Upper lobe of right lung (tissue), 1 donor: ENCODE data around the gene SLC17A3. TPM values are rescaled to one million over a fixed set of nuclear protein-coding genes. Genes with fewer than 3 reads are reported as not detected.

Experiments
- ATAC-seq: fragments of 200-7000 bp; cut with Tn5 transposase; one replicate; pipeline ENCODE4 v1.9.1; 2020; ENCODE audit warnings: mild to moderate bottlenecking, moderate library complexity
- DNase-seq: peaks from one replicate; pipeline ENCODE4 v3.0.0-alpha.2; 2020
- H3K27ac ChIP-seq: fragments of 200-600 bp; one replicate; pipeline ENCODE4 v1.8.0; 2022
- H3K27me3 ChIP-seq: fragments of 200-600 bp; one replicate; pipeline ENCODE4 v1.8.0; 2022; ENCODE audit warnings: mild to moderate bottlenecking
- H3K36me3 ChIP-seq: fragments of 200-600 bp; one replicate; pipeline ENCODE4 v1.8.0; 2022
- H3K4me1 ChIP-seq: fragments of 200-600 bp; one replicate; pipeline ENCODE4 v1.8.0; 2022
- H3K4me3 ChIP-seq: fragments of 200-600 bp; one replicate; pipeline ENCODE4 v1.8.0; 2022; ENCODE audit warnings: mild to moderate bottlenecking
- H3K9me3 ChIP-seq: fragments of 200-600 bp; one replicate; pipeline ENCODE4 v1.8.0; 2022
- intact Hi-C: fragments of 100-400 bp; cut with DNase I; formaldehyde crosslinking; loops from one replicate; pipeline ENCODE4 v1.11.0; 2022
- total RNA-seq: library from RNA; stranded (reverse); fragmentation: NEBNext Ultra II Directional; extraction: Animal tissue kit (Norgen Biotek cat#: 25700); gene quantifications from one replicate; pipeline ENCODE4 v1.2.1, GENCODE V29; 2021
- TF ChIP-seq, protein P1 (sequence below): fragments of 200-600 bp; IDR thresholded peaks from one replicate; pipeline ENCODE4 v1.8.0; 2022; ENCODE audit warnings: antibody characterized with exemption
- donor health status: DM: no; HTN: yes; CAD: no; lungs with severe emphysema.

Gene SLC17A3
- total RNA-seq, 1 donor from 2014 or later: not detected

GRCh38 chr6:25889877-25890853 is 16.1 kb upstream of the SLC17A3 start:
- H3K36me3 ChIP-seq: no peaks in the 10 kb centered on the region
- H3K4me1 ChIP-seq: no peaks in the 10 kb centered on the region
- intact Hi-C loops: no loop called here
- H3K9me3 ChIP-seq: no peaks in the 10 kb centered on the region
- H3K4me3 ChIP-seq: no peak overlapping the region
- no peaks in the 10 kb centered on the region for H3K27me3 ChIP-seq
- TF ChIP-seq, protein P1, sequence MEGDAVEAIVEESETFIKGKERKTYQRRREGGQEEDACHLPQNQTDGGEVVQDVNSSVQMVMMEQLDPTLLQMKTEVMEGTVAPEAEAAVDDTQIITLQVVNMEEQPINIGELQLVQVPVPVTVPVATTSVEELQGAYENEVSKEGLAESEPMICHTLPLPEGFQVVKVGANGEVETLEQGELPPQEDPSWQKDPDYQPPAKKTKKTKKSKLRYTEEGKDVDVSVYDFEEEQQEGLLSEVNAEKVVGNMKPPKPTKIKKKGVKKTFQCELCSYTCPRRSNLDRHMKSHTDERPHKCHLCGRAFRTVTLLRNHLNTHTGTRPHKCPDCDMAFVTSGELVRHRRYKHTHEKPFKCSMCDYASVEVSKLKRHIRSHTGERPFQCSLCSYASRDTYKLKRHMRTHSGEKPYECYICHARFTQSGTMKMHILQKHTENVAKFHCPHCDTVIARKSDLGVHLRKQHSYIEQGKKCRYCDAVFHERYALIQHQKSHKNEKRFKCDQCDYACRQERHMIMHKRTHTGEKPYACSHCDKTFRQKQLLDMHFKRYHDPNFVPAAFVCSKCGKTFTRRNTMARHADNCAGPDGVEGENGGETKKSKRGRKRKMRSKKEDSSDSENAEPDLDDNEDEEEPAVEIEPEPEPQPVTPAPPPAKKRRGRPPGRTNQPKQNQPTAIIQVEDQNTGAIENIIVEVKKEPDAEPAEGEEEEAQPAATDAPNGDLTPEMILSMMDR: peak; percentile 46
- ATAC-seq (peak; percentile 76), DNase-seq (no peak)
- no peak overlapping the region for H3K27ac ChIP-seq

GRCh38 chr6:25888626-25889025 is 14.6 kb upstream of the SLC17A3 start:
- Histone ChIP-seq H3K27ac (no peak overlapping the region), H3K36me3 (no peaks in the 10 kb centered on the region), H3K9me3 (no peaks in the 10 kb centered on the region), H3K4me3 (no peak overlapping the region), H3K27me3 (no peaks in the 10 kb centered on the region), H3K4me1 (no peaks in the 10 kb centered on the region)
- no peak for ATAC-seq
- TF ChIP-seq, protein P1: no peak
- intact Hi-C loops: no loop called here
- no peak for DNase-seq

DNA sequence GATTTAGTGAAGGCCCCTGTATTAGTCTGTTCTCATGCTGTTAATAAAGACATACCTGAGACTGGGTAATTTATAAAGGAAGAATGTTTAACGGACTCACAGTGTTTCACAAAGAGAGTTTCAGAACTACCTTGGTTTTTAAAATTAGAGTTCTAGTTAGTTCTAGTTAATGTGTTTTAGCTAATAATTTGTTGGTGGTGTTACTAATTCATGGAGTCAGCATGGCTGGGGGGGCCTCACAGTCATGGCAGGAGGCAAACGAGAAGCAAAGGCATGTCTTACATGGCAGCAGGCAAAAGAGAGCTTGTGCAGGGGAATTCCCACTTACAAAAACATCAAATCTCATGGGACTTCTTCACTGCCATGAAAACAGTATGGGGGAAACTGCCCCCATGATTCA is 12.0 kb upstream of the SLC17A3 start:
- intact Hi-C loops: no loop called here
- H3K27me3 ChIP-seq: no peaks in the 10 kb centered on the region
- DNase-seq: no peak
- no peak overlapping the region for H3K27ac ChIP-seq
- no peaks in the 10 kb centered on the region for H3K4me1 ChIP-seq
- H3K4me3 ChIP-seq: no peak overlapping the region
- H3K36me3 ChIP-seq: no peaks in the 10 kb centered on the region
- no peaks in the 10 kb centered on the region for H3K9me3 ChIP-seq
- TF ChIP-seq, protein P1: no peak
- no peak for ATAC-seq

GRCh38 chr6:25883991-25884390 is 9.9 kb upstream of the SLC17A3 start:
- H3K36me3 ChIP-seq: no peaks in the 10 kb centered on the region
- H3K9me3 ChIP-seq: no peaks in the 10 kb centered on the region
- TF ChIP-seq, protein P1: no peak
- intact Hi-C loops: no loop called here
- H3K4me3 ChIP-seq: no peak overlapping the region
- DNase-seq (no peak), ATAC-seq (peak; percentile 75)
- no peaks in the 10 kb centered on the region for H3K4me1 ChIP-seq
- no peaks in the 10 kb centered on the region for H3K27me3 ChIP-seq
- no peak overlapping the region for H3K27ac ChIP-seq

DNA sequence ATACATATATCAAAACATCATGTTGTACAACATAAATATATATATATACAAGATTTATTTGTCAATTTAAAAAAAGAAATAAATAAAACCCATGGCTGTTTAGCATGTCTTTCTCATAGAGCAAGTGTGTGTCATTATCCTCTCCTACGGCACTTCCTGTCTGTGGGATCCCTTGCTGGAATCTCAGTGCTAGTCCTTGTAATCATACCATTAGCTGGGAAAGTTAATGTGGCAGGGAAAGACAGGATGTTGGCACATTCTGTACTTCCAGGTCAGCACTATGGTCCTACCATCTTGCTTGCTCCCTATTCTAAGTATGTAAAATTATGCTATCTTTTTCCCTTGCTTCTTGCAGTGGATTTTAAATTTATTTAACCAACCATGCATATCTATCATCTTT is 9.5 kb upstream of the SLC17A3 start:
- ATAC-seq (no peak), DNase-seq (no peak)
- TF ChIP-seq, protein P1: no peak
- Histone ChIP-seq H3K9me3 (no peaks in the 10 kb centered on the region), H3K36me3 (no peaks in the 10 kb centered on the region), H3K4me3 (no peak overlapping the region), H3K4me1 (no peaks in the 10 kb centered on the region), H3K27ac (no peak overlapping the region), H3K27me3 (no peaks in the 10 kb centered on the region)
- intact Hi-C loops: no loop called here
